Measurements from ENCODE around the gene HSD17B11.

DNA sequence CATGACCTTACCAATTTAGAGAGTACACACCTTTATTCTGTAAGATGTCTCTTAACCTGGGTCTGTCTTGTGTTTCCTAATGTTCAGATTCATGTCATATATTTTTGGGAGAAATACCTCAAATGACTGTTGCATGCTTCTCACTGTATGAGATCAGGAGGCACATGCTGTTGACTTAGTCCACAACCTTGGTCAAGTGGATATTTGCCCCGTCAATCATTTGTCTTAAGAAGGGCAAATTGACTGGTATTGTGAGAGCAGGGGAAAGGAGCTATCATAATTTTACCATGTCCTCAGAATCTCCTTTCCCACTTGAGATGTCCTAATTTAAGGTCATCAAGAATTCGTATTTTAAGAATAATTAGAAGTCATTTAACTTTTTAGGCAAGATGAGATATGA lies 42.4 kb upstream of the HSD17B11 start:
- TF ChIP-seq ZNF274 (IDR thresholded peaks at IDR 0.05; ENCODE audit: low read depth, low read length) (no peak), YY1 (IDR thresholded peaks at IDR 0.05; ENCODE audit: insufficient read depth, insufficient read length) (no peak)

All from NT2/D1 (cell line).